Bronchial epithelial cell (primary cell): ENCODE results near the gene MRPL54. TPM values are rescaled to one million over a fixed set of nuclear protein-coding genes. Genes with fewer than 3 reads are reported as not detected.

Experiments used
- DNase-seq: peaks from one replicate; pipeline ENCODE4 v3.0.0-alpha.2; 2010; ENCODE audit warnings: low read depth
- FAIRE-seq: peaks from 2 replicates; lab custom pipeline; 2011; peaks lifted over from hg19 to GRCh38; lab: Jason Lieb, UNC
- H3K27me3 ChIP-seq: 2 replicates; pipeline ENCODE4 v1.5.1; 2011; ENCODE audit warnings: low read length; ENCODE audit not compliant: control insufficient read depth, insufficient read depth
- H3K36me3 ChIP-seq: 2 replicates; pipeline ENCODE4 v1.5.1; 2011; ENCODE audit warnings: low read length; ENCODE audit not compliant: control insufficient read depth, insufficient read depth
- H3K4me3 ChIP-seq: 2 replicates; pipeline ENCODE4 v1.5.1; 2011; ENCODE audit warnings: mild to moderate bottlenecking, low read depth, low read length, control low read depth
- total RNA-seq: library from RNA; depleted of rRNA; stranded (reverse); fragments of >200 nt; gene quantifications from 2 replicates; pipeline ENCODE4 v1.2.1, GENCODE V29; 2014
- TF ChIP-seq, protein P1 (sequence below): IDR thresholded peaks from 2 replicates; pipeline ENCODE4 v1.5.1; 2011; ENCODE audit warnings: mild to moderate bottlenecking, moderate library complexity, low read length, control low read depth, inconsistent platforms; ENCODE audit not compliant: insufficient read depth, severe bottlenecking

Gene MRPL54
- total RNA-seq, 1 donor from 2014 or later = 84.8 TPM

DNA sequence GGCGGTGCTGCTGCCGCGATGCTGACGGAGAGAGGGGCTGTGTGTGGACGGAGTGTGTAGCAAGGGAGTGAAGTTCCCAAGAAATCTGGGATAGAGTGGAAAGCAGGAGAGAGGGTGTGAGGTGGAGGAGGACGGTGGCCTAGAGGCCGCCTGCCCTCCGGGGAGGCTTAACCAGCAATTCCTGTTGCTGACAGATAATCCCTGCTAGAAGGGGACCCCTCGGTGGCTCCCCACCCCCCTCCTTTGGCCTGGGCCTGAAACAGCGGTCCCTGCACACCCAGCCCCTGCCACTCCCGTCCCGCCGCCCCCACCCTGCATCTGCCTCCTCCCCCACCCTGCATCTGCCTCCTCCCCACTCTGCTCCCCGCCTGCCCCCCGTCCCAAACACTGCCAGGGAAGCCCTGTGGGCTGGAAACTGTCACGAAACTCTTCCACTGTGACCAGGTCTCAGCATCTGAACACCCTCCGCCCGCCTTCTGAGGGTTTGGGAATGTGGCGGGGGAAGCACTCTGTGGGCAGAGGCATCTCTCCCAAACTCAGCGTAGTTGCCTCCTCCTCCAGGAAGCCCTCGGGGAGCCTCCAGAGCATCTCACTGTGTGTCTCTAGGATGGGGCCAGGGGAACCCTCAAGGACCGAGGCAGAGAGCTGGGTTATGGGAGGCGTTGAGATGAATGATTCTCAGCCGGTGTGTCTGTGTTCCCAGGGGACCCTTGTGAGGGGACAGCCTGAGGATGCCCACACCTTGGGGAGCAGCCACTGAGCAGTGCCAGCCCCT lies 40.8 kb downstream of the MRPL54 start:
- Histone ChIP-seq H3K36me3 (no peaks in the 10 kb centered on the region), H3K4me3 (no peak overlapping the region), H3K27me3 (peaks cover 5% of the 10 kb centered on the region)
- FAIRE-seq = no peak
- TF ChIP-seq, protein P1, sequence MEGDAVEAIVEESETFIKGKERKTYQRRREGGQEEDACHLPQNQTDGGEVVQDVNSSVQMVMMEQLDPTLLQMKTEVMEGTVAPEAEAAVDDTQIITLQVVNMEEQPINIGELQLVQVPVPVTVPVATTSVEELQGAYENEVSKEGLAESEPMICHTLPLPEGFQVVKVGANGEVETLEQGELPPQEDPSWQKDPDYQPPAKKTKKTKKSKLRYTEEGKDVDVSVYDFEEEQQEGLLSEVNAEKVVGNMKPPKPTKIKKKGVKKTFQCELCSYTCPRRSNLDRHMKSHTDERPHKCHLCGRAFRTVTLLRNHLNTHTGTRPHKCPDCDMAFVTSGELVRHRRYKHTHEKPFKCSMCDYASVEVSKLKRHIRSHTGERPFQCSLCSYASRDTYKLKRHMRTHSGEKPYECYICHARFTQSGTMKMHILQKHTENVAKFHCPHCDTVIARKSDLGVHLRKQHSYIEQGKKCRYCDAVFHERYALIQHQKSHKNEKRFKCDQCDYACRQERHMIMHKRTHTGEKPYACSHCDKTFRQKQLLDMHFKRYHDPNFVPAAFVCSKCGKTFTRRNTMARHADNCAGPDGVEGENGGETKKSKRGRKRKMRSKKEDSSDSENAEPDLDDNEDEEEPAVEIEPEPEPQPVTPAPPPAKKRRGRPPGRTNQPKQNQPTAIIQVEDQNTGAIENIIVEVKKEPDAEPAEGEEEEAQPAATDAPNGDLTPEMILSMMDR = no peak
- DNase-seq = no peak

DNA sequence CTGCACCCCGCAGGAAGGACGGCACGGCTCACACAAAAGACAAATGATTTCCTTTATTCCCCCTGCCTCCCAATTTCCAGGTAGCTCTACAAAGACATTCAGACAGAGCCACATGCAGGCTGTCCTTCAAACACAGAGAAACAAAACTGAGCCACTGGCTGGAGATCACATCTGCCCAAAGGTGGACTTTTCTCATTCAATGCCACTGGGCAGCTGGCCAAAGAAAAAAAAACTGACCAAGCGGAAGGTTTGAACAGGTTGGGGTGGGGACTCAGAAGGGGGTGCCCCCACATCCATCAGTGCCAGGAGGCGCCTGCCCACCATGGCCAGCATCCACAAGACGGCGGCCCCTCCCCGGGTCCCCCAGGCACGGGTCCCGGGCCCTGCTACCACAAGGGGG lies 41.5 kb downstream of the MRPL54 start:
- Histone ChIP-seq H3K4me3 (no peak overlapping the region), H3K36me3 (no peaks in the 10 kb centered on the region), H3K27me3 (peaks cover 5% of the 10 kb centered on the region)
- no peak for DNase-seq
- no peak for FAIRE-seq
- TF ChIP-seq, protein P1 = no peak

DNA sequence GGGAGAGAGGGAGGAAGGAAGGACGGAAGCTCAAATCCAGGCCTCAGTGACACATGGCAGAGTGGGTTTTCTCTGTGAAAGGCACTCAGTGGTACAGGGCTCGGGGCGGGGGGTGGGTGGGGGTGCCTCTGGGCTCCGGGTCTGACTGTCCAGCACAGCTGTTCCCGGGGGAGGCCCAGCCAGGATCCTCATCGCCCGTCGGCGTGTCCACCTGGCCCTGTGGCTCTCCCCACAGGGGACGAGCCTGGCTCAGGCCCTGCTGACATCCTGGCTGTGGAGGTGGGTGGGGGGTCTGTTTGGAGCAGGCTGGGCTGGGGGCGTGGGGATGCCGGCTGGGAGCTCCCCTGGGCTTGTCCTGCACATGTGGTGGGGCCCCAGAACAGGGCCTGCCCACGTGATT lies 41.9 kb downstream of the MRPL54 start:
- Histone ChIP-seq H3K4me3 (no peak overlapping the region), H3K27me3 (peaks cover 5% of the 10 kb centered on the region), H3K36me3 (no peaks in the 10 kb centered on the region)
- FAIRE-seq (no peak), DNase-seq (no peak)
- TF ChIP-seq, protein P1 = no peak

DNA sequence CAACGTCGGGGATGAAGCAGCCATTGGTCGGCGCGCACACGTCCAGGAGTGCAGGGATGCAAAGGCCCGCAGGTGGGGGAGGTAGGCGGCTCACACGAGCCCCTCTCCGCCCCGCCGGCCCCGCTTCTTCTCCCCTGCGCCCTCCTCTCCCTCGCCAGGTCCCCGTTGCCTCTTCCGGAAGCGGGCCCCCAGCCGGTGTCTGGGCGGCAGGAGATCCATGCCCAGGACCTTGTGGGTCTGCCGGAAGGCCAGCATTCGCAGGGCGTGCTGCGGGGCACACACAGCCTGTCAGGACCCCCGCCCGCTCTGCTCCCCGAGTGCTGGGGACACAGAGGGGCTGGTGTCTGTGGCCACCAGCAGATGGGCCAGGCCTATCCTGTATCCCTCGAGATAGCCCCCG lies 43.4 kb downstream of the MRPL54 start:
- FAIRE-seq = no peak
- H3K27me3 ChIP-seq = peaks cover 5% of the 10 kb centered on the region

DNA sequence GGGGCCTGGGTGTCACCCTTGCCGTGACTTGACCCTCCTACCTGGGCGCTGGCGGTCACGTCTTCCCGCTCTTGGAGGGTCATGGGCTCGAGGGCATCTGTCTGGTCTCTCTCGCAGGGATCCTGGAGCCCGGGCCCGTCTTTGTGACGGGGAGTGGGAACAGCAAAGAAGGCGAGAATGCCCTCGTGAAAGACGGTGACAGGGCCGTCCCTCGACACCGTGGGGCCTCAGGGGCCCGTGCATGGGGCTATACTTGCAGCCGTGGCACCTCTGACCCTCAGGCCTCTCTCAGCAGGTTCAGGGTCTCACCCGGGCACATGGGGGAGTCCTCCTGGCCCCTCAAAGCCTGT lies 44.6 kb downstream of the MRPL54 start:
- FAIRE-seq = no peak
- Histone ChIP-seq H3K36me3 (no peaks in the 10 kb centered on the region), H3K4me3 (no peak overlapping the region), H3K27me3 (no peaks in the 10 kb centered on the region)
- TF ChIP-seq, protein P1 = no peak
- no peak for DNase-seq

More for the DNA sequence above, 43.4 kb downstream of the MRPL54 start:
- H3K36me3 ChIP-seq = no peaks in the 10 kb centered on the region
- no peak overlapping the region for H3K4me3 ChIP-seq
- DNase-seq = no peak
- TF ChIP-seq, protein P1 = no peak
